Large intestine (tissue), 3 donors: ENCODE measurements around the gene HRCT1. TPM values are rescaled to one million over a fixed set of nuclear protein-coding genes. Genes with fewer than 3 reads are reported as not detected.
A peak's percentile ranks its signal among the peaks of the same experiment; 100 is the strongest.
"Not testable (repeated sequence)": the region's sequence is repeated elsewhere in the genome, so short reads cannot be mapped to it uniquely, and the experiment has no call there.

Experiments used
- DNase-seq, 2 donors: peaks; one replicate each; pipeline versions ENCODE4 v3.0.0 to v3.0.0-alpha.2; 2013
- H3K27ac ChIP-seq: one replicate; pipeline ENCODE4 v1.5.1; 2013; ENCODE audit warnings: low read length
- H3K27me3 ChIP-seq: 2 replicates; pipeline ENCODE4 v1.6.1; 2013; ENCODE audit warnings: low read length; ENCODE audit not compliant: control insufficient read depth, insufficient read depth
- H3K36me3 ChIP-seq: 2 replicates; pipeline ENCODE4 v1.6.1; 2013; ENCODE audit warnings: low read length; ENCODE audit not compliant: control insufficient read depth, insufficient read depth
- H3K4me1 ChIP-seq: one replicate; pipeline ENCODE4 v1.6.1; 2013; ENCODE audit warnings: low read length; ENCODE audit not compliant: control insufficient read depth, insufficient read depth
- H3K4me3 ChIP-seq: one replicate; pipeline ENCODE4 v1.5.1; 2013; ENCODE audit warnings: low read length
- H3K9me3 ChIP-seq: one replicate; pipeline ENCODE4 v1.6.1; 2013; ENCODE audit warnings: mild to moderate bottlenecking, low read depth, low read length, moderate library complexity; ENCODE audit not compliant: control insufficient read depth
- WGBS: methylation state at CpG from one replicate; pipeline ENCODE4 v1.1.5; 2013; ENCODE audit warnings: low lambda C conversion rate; ENCODE audit not compliant: insufficient coverage; 5-methylcytosine and 5-hydroxymethylcytosine counted together
- polyA plus RNA-seq: library from polyadenylated mRNA; unstranded; fragments of 120-200 nt; gene quantifications from one replicate; pipeline ENCODE4 v1.2.1, GENCODE V29; 2013

The HRCT1 gene
- polyA plus RNA-seq, 1 donor, result 1.6 TPM

GRCh38 chr9:35891646-35892045, 14.4 kb upstream of the HRCT1 start:
- no CpG with 5 or more reads among the region's 3 CpGs for WGBS
- H3K36me3 ChIP-seq, result no peaks in the 10 kb centered on the region
- H3K4me1 ChIP-seq, result no peaks in the 10 kb centered on the region
- no peak for DNase-seq
- peaks cover 12% of the 10 kb centered on the region for H3K27me3 ChIP-seq
- H3K9me3 ChIP-seq, result no peaks in the 10 kb centered on the region
- H3K27ac ChIP-seq, result no peak overlapping the region
- no peak overlapping the region for H3K4me3 ChIP-seq

- Histone ChIP-seq H3K4me1 (no peaks in the 10 kb centered on the region), H3K4me3 (no peak overlapping the region), H3K27me3 (peaks cover 12% of the 10 kb centered on the region), H3K27ac (no peak overlapping the region), H3K36me3 (no peaks in the 10 kb centered on the region), H3K9me3 (no peaks in the 10 kb centered on the region)
- WGBS, result no CpG with 5 or more reads among the region's 1 CpG
- DNase-seq, result no peak
These were observed 14.0 kb upstream of the HRCT1 start for GRCh38 chr9:35892051-35892450.

GRCh38 chr9:35896570-35896969, 9.4 kb upstream of the HRCT1 start:
- no peaks in the 10 kb centered on the region for H3K36me3 ChIP-seq
- no peak for DNase-seq

GRCh38 chr9:35897376-35898099, 8.5 kb upstream of the HRCT1 start:
- H3K4me3 ChIP-seq, result not testable (repeated sequence)

More at GRCh38 chr9:35896570-35896969, 9.4 kb upstream of the HRCT1 start:
- 100% methylated on average over 1 of the region's 2 CpGs for WGBS
- Histone ChIP-seq H3K9me3 (no peaks in the 10 kb centered on the region), H3K4me1 (no peaks in the 10 kb centered on the region), H3K4me3 (no peak overlapping the region), H3K27me3 (peaks cover 12% of the 10 kb centered on the region), H3K27ac (no peak overlapping the region)

GRCh38 chr9:35898337-35898736, 7.7 kb upstream of the HRCT1 start:
- no peaks in the 10 kb centered on the region for H3K9me3 ChIP-seq
- peaks cover 7% of the 10 kb centered on the region for H3K27me3 ChIP-seq
- no peak overlapping the region for H3K27ac ChIP-seq
- H3K36me3 ChIP-seq, result no peaks in the 10 kb centered on the region
- no peak overlapping the region for H3K4me3 ChIP-seq
- DNase-seq, result no peak
- no peaks in the 10 kb centered on the region for H3K4me1 ChIP-seq

More at GRCh38 chr9:35897376-35898099, 8.5 kb upstream of the HRCT1 start:
- not testable (repeated sequence) for H3K36me3 ChIP-seq, H3K27ac ChIP-seq, H3K4me1 ChIP-seq, H3K9me3 ChIP-seq, DNase-seq, H3K27me3 ChIP-seq
- 80% methylated on average over 1 of the region's 7 CpGs for WGBS

- no peak overlapping the region for H3K27ac ChIP-seq
- H3K36me3 ChIP-seq, result no peaks in the 10 kb centered on the region
- H3K27me3 ChIP-seq, result peaks cover 4% of the 10 kb centered on the region
- no peaks in the 10 kb centered on the region for H3K9me3 ChIP-seq
- no peak for DNase-seq
- H3K4me1 ChIP-seq, result no peaks in the 10 kb centered on the region
- no peak overlapping the region for H3K4me3 ChIP-seq
- WGBS, result 25% methylated on average over 1 of the region's 2 CpGs
These were observed 7.0 kb upstream of the HRCT1 start for GRCh38 chr9:35899021-35899420.

GRCh38 chr9:35903049-35903448, 3.0 kb upstream of the HRCT1 start:
- Histone ChIP-seq H3K27ac (no peak overlapping the region), H3K27me3 (no peaks in the 10 kb centered on the region), H3K4me3 (no peak overlapping the region), H3K36me3 (no peaks in the 10 kb centered on the region), H3K4me1 (peaks cover 37% of the 10 kb centered on the region), H3K9me3 (no peaks in the 10 kb centered on the region)
- DNase-seq, result peak; percentile 43 to 65
- 0% methylated on average over 2 of the region's 3 CpGs for WGBS

- no peaks in the 10 kb centered on the region for H3K27me3 ChIP-seq
- no peaks in the 10 kb centered on the region for H3K9me3 ChIP-seq
- no peak overlapping the region for H3K4me3 ChIP-seq
- WGBS, result no CpG with 5 or more reads among the region's 8 CpGs
- no peak overlapping the region for H3K27ac ChIP-seq
- H3K4me1 ChIP-seq, result peaks cover 50% of the 10 kb centered on the region
- H3K36me3 ChIP-seq, result no peaks in the 10 kb centered on the region
- DNase-seq, result no peak
These were observed 1.7 kb upstream of the HRCT1 start for GRCh38 chr9:35904338-35904737.

- no peaks in the 10 kb centered on the region for H3K36me3 ChIP-seq
- no peak overlapping the region for H3K4me3 ChIP-seq
- H3K4me1 ChIP-seq, result peaks cover 59% of the 10 kb centered on the region
- no CpG with 5 or more reads among the region's 8 CpGs for WGBS
- H3K27me3 ChIP-seq, result no peaks in the 10 kb centered on the region
- no peaks in the 10 kb centered on the region for H3K9me3 ChIP-seq
- DNase-seq, result peak; percentile 48 to 54
- peak overlapping the region; percentile 88 for H3K27ac ChIP-seq
These were observed 786 bp upstream of the HRCT1 start for GRCh38 chr9:35905051-35905781.

- peaks cover 64% of the 10 kb centered on the region for H3K4me1 ChIP-seq
- no peaks in the 10 kb centered on the region for H3K9me3 ChIP-seq
- no peak overlapping the region for H3K4me3 ChIP-seq
- DNase-seq, result peak in 1 of 2 donors; percentile 75
- H3K36me3 ChIP-seq, result no peaks in the 10 kb centered on the region
- no CpG with 5 or more reads among the region's 14 CpGs for WGBS
- H3K27ac ChIP-seq, result peak overlapping the region; percentile 88
- no peaks in the 10 kb centered on the region for H3K27me3 ChIP-seq
These were observed 1.1 kb downstream of the HRCT1 start for GRCh38 chr9:35906923-35907699.
